Measurements from ENCODE around the gene MATN1. TPM values are rescaled to one million over a fixed set of nuclear protein-coding genes. Genes with fewer than 3 reads are reported as not detected.

Gene MATN1
- total and polyA plus RNA-seq, 2 of the 4 experiments (the other 2 are of a cell fraction), result 0.27 TPM; not detected in 1

- no peak overlapping the region for H2BK5ac ChIP-seq (ENCODE audit: low read depth, low read length, poor library complexity, severe bottlenecking)
- no peak overlapping the region for H2BK15ac ChIP-seq (ENCODE audit: low read depth, low read length)
- H4K5ac ChIP-seq (ENCODE audit: low read depth, low read length), result no peak overlapping the region
- H3K9me1 ChIP-seq (ENCODE audit: insufficient read depth, low read length), result no peaks in the 10 kb centered on the region
- no peak overlapping the region for H2BK120ac ChIP-seq (ENCODE audit: low read depth, low read length)
- H3K4me1 ChIP-seq (ENCODE audit: control insufficient read depth, insufficient read depth, low read length), result no peaks in the 10 kb centered on the region
- no peak overlapping the region for H3K27ac ChIP-seq (ENCODE audit: insufficient read depth, low read length)
- H4K91ac ChIP-seq (ENCODE audit: insufficient read depth, low read depth, low read length), result no peak overlapping the region
- no peak overlapping the region for H3K4me2 ChIP-seq (ENCODE audit: low read depth, low read length)
- H2AK9ac ChIP-seq (replicated peaks; ENCODE audit: low read depth, low read length, poor library complexity), result no peak overlapping the region
- no peaks in the 10 kb centered on the region for H3K79me1 ChIP-seq (ENCODE audit: low read depth in 1 of 2, low read length in 2 of 2)
- ChIA-PET POLR2A (ENCODE audit: unreplicated experiment) (no interaction called here), CTCF (no interaction called here)
- no peak overlapping the region for H3K9ac ChIP-seq (ENCODE audit: low read depth, low read length)
- TF ChIP-seq CEBPB (IDR thresholded peaks at IDR 0.05; ENCODE audit: low read depth, low read length) (no peak), CHD1 (IDR thresholded peaks at IDR 0.05; ENCODE audit: low read depth, low read length) (no peak), MAZ (IDR thresholded peaks at IDR 0.05; ENCODE audit: borderline replicate concordance, low read depth, low read length) (no peak), SMC3 (IDR thresholded peaks at IDR 0.05; ENCODE audit: low read depth, low read length) (no peak), FOS (IDR thresholded peaks at IDR 0.05; ENCODE audit: low read depth, low read length) (no peak)
- no peak for ATAC-seq (ENCODE audit: low read depth)
- intact Hi-C loops (cut with micrococcal nuclease) (no loop called here), in situ Hi-C loops (cut with MboI; ENCODE audit: low sequenced_read_pairs) (no loop called here), dilution Hi-C loops (cut with HindIII; ENCODE audit: low sequenced_read_pairs, unreplicated experiment) (no loop called here)
- no peak overlapping the region for H3K56ac ChIP-seq (ENCODE audit: extremely low read depth, insufficient read depth, low read length)
- no peaks in the 10 kb centered on the region for H3K36me3 ChIP-seq (ENCODE audit: control insufficient read depth, insufficient read depth, low read length)
- no peak overlapping the region for H3K4me3 ChIP-seq (ENCODE audit: insufficient read depth, low read depth, low read length)
- peaks cover 41% of the 10 kb centered on the region for H3K27me3 ChIP-seq (ENCODE audit: control insufficient read depth, insufficient read depth, low read length)
- DNase-seq, result no peak
- no peak overlapping the region for H3K4ac ChIP-seq (ENCODE audit: low read depth, low read length)
- 20% methylated on average over 1 of the region's 5 CpGs; no CpG with 5 or more reads in 1 of the 2 experiments for WGBS, 2 experiments (ENCODE audit: extremely low coverage in 2 of 2, insufficient read length in 1 of 2)
- H3K9me3 ChIP-seq (ENCODE audit: control insufficient read depth, insufficient read depth, low read length), result no peaks in the 10 kb centered on the region
- H2AFZ ChIP-seq (replicated peaks; ENCODE audit: low read length, poor library complexity), result no peak overlapping the region
- H3K14ac ChIP-seq (replicated peaks; ENCODE audit: low read depth, low read length), result no peak overlapping the region
- BruUV-seq (replicated peaks), result no TSS peak
- no peak overlapping the region for H4K8ac ChIP-seq (ENCODE audit: low read depth in 2 of 2, low read length in 2 of 2)
- H2AK5ac ChIP-seq (ENCODE audit: low read depth, low read length), result no peak overlapping the region
- no peak overlapping the region for H2BK20ac ChIP-seq (ENCODE audit: low read depth, low read length)
- H3K23ac ChIP-seq (ENCODE audit: low read depth, low read length), result no peak overlapping the region
- no peaks in the 10 kb centered on the region for H4K20me1 ChIP-seq (ENCODE audit: insufficient read depth, low read length)
- no peak overlapping the region for H3K18ac ChIP-seq (ENCODE audit: low read depth, low read length)
Observed at GRCh38 chr1:30691480-30691879, 31.9 kb downstream of the MATN1 start.

Data from IMR-90 (cell line).